HG03558 (cell line): ENCODE measurements around the gene CCL7.

Experiments used
- ATAC-seq: cut with Tn5 transposase; IDR thresholded peaks from one replicate; pipeline ENCODE4 v1.9.1; 2021; ENCODE audit warnings: moderate number of reproducible peaks; ENCODE audit not compliant: unreplicated experiment; ENCODE audit errors: extremely low read depth

Gene CCL7

DNA sequence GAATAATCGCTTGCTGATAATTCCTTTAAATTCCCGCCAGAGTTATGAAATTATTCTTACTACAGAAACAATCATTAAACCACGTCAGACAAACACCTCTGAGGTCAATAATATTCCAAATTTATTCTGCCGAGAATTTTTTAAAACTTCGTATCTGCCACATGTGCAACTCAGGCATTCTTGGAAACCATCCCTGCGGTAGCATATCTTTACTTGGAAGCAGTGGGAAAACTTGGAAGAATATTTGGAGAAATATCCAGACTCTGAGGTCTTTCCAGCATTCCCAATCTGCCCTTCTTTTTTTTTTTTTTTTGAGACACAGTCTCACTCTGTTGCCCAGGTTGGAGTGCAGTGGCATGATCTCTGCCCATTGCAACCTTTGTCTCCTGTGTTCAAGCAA lies 13.6 kb downstream of the CCL7 start:
- no peak for ATAC-seq

DNA sequence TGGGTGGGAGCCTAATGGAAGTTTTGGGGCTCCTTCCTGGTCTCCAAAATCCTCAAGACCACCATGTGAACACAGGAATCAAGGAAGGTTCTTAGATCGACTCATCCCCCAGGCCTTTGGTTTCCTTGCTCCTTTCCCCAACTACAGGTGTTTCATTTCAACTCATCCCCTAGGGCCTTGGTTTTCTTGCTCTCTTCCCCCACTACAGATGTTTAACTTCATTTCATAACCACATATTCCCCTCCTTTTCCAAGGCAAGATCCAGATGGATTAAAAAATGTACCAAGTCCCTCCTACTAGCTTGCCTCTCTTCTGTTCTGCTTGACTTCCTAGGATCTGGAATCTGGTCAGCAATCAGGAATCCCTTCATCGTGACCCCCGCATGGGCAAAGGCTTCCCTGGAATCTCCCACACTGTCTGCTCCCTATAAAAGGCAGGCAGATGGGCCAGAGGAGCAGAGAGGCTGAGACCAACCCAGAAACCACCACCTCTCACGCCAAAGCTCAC lies 15.3 kb downstream of the CCL7 start, which contains the start of gene CCL11:
Gene CCL11, plus strand, starts transcription at position 457 of the 507 bp plus-strand sequence. CDS start 67 bp downstream, outside the sequence.
- ATAC-seq, result no peak

DNA sequence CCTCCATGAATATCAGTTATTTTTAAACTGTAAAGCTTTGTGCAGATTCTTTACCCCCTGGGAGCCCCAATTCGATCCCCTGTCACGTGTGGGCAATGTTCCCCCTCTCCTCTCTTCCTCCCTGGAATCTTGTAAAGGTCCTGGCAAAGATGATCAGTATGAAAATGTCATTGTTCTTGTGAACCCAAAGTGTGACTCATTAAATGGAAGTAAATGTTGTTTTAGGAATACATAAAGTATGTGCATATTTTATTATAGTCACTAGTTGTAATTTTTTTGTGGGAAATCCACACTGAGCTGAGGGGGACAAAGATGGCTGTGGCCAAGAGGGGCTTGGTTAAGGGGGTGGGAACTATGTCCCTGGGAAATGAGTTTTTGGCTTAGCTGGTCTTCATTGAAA lies 17.9 kb downstream of the CCL7 start:
- ATAC-seq, result no peak

DNA sequence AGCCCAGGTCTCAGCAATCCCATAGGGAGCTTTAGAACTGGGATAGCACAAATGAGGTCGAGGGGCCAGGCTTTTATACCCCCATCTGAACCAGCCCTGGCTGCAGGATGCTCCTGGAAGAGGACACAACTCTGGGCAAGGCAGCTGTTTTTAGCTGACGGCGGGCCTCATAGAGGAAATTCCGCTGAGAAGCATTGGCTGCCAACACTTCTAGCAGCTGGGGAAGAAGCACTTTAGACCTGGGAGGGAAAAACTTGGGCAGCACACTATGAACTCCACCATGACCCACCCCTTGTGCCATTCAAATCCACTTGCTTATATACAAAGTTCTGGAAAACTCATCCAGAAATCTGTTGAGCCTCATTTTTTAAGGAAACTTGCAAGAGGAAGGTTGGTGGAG lies 20.6 kb downstream of the CCL7 start:
- no peak for ATAC-seq

DNA sequence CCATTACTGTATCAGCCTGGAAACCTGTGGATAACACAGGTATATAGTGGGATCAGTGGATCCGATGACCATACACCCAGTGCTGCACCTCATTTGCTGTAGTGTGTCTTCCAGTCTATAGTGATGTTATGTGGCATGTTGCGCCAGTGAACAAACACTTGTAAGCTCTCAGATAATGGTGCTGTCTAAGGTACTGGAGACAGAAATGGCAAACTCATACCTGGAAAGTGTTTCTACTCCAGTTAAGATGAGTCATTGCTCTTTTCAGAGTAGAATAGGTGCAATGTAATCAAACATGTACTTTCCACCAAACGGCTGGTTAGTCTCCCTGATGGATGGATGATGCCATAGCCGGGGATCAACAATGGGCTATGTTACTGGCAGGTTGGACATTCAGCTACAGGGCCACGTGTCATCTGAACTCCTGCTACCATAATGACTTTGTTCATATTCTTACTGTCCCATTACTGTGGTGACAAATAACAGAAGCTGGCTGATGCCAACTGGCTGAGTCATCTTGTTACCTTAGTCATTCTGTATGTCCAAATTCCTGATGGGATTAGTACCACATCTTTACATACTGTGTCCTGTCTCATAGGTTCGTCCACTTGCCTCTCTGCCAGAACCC lies 21.8 kb downstream of the CCL7 start:
- no peak for ATAC-seq

GRCh38 chr17:34299027-34299426 lies 29.0 kb downstream of the CCL7 start:
- ATAC-seq, result no peak

GRCh38 chr17:34299956-34300577 lies 30.0 kb downstream of the CCL7 start:
- ATAC-seq, result no peak

DNA sequence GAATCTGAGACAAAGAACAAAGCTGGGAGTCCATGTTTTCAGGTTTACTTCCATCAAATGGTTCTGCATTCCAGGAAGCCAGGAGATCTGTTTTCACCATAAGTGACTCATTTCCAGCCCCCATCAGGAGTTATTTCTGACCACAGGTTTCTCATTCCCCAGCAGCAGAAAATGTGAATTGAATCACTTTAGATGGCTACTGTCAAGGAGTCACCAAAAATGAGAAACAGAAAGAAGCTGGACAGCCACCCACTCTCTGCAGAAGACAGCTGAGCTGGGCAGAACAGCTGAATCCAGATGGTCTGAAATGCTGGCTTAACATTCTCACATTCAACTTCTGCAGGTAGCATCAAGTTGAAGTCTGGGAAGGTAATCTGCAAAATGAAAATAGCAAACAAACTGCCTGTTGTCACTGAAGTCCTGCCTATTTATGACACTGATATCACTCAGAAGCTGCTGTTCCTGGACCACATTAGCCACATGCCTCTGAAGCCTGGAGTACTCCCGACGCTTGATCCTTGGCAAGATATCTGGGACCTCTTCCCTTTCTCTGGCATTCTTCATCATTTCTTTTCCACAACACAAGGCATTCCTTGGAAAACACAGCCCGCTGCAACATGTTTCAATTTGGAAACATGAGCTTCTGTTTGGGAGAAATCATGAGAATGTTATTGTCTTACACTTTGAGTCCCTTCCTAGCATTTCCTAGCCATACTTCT lies 30.8 kb downstream of the CCL7 start:
- ATAC-seq, result no peak

DNA sequence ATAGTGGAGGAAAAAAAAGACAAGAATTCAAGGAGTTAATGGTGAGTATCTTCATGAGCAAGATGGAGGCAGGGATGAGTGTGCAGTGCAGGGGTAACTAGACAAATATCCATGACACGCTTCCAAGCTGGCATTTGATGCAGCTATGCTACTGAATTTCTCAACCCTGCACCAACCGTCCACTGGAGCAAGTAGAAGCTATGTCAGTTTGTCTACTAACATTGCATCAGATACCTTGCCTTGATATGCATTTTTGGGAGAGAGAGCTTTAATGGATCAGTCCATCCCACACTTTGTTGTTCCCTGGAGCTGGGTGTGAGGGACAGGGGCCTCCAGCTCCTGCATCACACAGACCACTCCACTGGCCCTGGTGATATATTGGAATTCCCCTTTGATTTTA lies 32.0 kb downstream of the CCL7 start:
- no peak for ATAC-seq

- ATAC-seq, result no peak
Observed at GRCh38 chr17:34302636-34303035, 32.6 kb downstream of the CCL7 start.

DNA sequence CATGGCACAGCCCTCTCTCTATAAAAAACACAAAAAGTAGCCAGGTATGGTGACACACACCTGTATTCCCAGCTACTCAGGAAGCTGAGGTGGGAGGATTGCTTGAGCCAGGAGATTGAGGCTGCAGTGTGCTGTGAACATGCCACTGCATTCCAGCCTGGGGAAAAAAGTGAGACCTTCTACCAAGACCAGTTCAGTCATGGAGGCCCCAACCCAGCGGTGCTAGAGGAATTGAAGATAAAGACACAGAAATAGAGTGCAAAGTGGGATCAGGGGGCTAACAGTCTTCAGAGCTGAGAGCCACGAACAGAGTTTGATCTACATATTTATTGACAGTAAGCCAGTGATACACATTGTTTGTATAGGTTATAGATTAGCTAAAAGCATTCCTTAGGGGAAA lies 33.6 kb downstream of the CCL7 start:
- ATAC-seq, result no peak

GRCh38 chr17:34305061-34305460 lies 35.0 kb downstream of the CCL7 start:
- no peak for ATAC-seq

DNA sequence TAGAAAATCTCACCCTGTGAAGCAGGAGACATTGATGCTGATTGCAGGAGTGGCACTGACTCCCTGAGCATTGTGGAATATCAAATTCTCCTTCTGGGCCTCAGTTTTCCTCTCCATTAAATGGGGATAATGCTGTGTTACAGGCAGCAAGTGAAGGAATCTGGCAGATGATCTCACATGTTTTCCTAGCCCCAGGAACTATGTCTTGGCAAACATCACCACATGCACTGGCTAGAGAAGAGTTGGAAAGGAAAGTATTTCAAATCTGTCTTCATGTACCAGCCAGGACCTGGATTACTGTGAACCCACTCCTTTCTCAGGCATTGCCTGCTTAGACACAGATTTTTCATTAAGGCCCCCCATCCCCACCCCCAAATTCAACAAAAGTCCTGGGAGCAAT lies 35.6 kb downstream of the CCL7 start:
- ATAC-seq, result no peak

- ATAC-seq, result no peak
Observed at GRCh38 chr17:34306466-34306865, 36.4 kb downstream of the CCL7 start.

DNA sequence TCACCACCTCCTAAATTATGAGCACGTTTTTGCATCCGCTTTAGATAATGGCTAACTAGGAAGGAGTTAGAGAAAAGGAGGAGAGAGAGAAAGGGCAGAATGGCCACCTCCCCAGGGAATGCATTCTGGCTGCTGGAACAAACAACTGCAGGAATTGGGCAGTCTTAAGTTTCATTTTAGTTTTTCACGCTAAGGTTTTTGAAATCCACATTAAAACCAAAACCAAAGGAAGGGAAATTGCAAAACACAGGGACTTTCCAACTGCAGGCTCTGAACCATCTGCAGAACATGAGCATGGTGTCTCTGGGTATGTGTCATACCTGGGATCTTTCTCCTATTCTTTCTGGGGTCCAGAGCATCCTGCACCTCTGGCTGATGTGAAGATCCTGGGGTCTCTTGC lies 37.1 kb downstream of the CCL7 start:
- ATAC-seq, result no peak

DNA sequence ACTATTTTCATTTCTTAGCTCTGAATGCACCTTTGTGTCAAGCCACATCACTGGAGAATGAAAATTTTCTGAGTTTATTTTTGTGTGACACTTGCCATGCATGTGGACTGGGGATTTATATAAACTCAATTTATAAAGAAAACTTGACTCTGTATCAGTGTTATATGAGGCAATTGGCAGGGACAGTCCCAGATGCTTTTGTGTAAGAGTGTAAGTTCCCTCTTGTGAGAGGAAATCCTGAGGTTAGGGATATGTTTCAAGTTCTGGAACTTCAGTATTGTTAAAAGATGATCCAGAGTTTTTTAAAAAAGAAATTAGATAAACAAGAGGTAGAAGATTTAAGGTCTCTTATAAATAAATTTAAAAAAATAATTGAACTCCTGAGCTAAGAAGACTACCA lies 38.4 kb downstream of the CCL7 start:
- no peak for ATAC-seq

DNA sequence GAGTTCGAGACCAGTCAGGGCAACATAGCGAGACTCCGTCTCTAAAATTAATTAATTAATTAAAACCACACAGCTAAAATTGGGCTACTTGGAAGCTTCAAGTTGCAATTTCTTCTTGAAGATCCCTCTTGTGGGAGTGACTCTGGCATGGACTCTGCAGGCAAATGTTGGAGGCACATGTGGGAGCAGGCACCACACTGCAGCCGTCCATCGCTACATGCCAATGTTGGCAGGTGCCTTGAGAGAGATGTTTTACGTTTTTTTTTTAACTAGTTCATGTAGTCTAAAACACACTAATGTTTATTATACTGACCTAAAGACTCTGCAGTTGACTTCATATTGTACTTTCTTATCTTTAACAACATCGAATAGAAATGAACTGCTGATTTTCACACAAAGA lies 41.3 kb downstream of the CCL7 start:
- ATAC-seq, result no peak

DNA sequence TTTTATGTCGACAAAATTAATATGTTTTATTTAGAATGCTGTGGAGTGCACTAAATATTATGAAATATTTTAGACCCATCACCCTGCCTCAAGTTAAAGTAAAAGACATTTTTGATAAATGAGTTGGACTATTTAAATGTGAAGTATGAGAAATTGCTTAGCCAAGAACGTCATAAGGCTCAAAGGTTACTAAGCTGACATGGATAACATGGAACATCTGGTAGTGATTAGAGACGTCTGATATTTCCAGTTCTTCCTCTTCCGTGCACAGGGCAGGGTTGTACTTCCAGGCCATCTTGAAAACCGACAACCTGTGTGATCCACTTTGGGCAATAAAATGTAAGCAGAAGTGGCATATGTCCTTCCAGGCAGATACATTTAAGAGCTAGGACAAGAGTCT lies 42.1 kb downstream of the CCL7 start:
- ATAC-seq, result no peak

DNA sequence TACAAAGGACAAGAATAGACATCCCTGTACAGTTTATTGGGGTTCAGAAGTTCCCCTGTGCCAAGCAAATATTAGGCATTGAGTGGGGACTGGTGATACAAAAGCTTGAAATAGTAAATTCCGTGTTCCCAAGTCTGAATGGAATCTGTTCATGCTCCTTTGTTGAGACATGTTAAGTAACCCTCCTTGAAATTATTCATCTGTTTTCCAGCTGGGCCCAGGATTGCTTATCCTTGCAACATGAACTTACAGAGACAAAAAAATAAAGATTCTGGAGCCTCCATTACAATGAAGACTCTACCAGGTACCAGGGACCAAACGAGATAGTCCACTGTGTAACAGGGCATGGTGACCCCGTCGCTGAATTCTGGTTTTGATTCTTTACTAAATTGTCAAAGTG lies 43.1 kb downstream of the CCL7 start:
- ATAC-seq, result no peak

GRCh38 chr17:34314279-34314678 lies 44.3 kb downstream of the CCL7 start:
- no peak for ATAC-seq

GRCh38 chr17:34318474-34318873 lies 48.5 kb downstream of the CCL7 start:
- no peak for ATAC-seq
